ENCODE measurements around the gene EDNRA.

Gene EDNRA

DNA sequence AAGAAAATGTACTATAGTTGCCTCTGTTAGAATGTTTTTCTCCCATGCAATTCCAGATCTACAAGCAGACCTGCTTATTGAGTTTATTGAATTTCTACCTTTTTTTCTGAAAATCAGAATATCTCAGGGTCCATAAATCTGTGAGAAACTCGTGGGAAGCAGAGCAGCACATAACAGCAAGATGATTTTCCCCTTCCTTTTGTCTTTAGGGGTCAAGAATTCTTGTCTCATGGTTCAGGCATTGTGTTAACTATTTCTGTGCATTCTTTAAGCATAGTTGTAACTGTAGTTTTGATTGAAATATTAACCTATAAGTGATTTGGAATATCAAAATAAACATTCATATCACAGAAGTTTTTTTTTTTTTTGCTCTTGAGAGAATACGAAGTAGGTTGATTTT, 11.4 kb downstream of the EDNRA start:
- Histone ChIP-seq H3F3A (ENCODE audit: insufficient read depth, low read length) (no peaks in the 10 kb centered on the region), H3K9me2 (ENCODE audit: low read depth, low read length) (no peaks in the 10 kb centered on the region), H3K4me3 (ENCODE audit: low read depth, low read length, poor library complexity, severe bottlenecking) (no peak overlapping the region), H3K9ac (ENCODE audit: low read length) (no peak overlapping the region), H2AFZ (ENCODE audit: low read length) (no peak overlapping the region), H4K20me1 (ENCODE audit: insufficient read depth, low read length) (no peaks in the 10 kb centered on the region), H3K4me1 (ENCODE audit: insufficient read depth, low read length, severe bottlenecking) (no peaks in the 10 kb centered on the region), H3K27ac (ENCODE audit: low read depth, low read length, poor library complexity, severe bottlenecking) (no peak overlapping the region), H3K79me2 (ENCODE audit: insufficient read depth, low read length) (no peaks in the 10 kb centered on the region), H3K27me3 (ENCODE audit: insufficient read depth, low read length) (no peaks in the 10 kb centered on the region), H3K4me2 (ENCODE audit: low read length) (no peak overlapping the region), H3K36me3 (ENCODE audit: insufficient read depth, low read length) (no peaks in the 10 kb centered on the region), H3K9me3 (ENCODE audit: low read length) (no peaks in the 10 kb centered on the region)
- TF ChIP-seq, protein P1, sequence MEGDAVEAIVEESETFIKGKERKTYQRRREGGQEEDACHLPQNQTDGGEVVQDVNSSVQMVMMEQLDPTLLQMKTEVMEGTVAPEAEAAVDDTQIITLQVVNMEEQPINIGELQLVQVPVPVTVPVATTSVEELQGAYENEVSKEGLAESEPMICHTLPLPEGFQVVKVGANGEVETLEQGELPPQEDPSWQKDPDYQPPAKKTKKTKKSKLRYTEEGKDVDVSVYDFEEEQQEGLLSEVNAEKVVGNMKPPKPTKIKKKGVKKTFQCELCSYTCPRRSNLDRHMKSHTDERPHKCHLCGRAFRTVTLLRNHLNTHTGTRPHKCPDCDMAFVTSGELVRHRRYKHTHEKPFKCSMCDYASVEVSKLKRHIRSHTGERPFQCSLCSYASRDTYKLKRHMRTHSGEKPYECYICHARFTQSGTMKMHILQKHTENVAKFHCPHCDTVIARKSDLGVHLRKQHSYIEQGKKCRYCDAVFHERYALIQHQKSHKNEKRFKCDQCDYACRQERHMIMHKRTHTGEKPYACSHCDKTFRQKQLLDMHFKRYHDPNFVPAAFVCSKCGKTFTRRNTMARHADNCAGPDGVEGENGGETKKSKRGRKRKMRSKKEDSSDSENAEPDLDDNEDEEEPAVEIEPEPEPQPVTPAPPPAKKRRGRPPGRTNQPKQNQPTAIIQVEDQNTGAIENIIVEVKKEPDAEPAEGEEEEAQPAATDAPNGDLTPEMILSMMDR (IDR thresholded peaks at IDR 0.05; ENCODE audit: low read length): no peak
- no peak for TF ChIP-seq EZH2 (IDR thresholded peaks at IDR 0.05; ENCODE audit: borderline replicate concordance, low read length)

DNA sequence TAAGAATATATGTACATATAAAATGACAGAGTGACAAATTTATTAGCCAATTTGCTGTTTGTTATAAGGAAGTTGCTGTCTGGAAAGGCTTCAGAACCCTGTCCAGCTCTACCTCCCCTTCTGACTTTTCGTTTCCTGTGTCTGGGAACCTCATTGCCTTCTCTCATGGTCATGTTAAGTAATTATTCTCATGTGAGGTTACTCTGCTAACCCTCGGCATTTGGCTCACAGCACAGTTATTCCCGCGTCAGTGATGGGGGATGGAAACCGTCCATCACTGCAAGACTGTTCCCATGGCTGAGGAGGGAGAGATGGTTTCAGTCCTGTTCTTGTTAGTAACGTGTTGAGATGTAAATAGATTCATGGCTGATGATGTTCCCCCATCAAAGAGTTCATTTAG, 11.9 kb downstream of the EDNRA start:
- no peak overlapping the region for H3K27ac ChIP-seq (ENCODE audit: low read depth, low read length, poor library complexity, severe bottlenecking)
- no peak overlapping the region for H3K4me2 ChIP-seq (ENCODE audit: low read length)
- TF ChIP-seq, protein P1 (IDR thresholded peaks at IDR 0.05; ENCODE audit: low read length): no peak
- no peak for TF ChIP-seq EZH2 (IDR thresholded peaks at IDR 0.05; ENCODE audit: borderline replicate concordance, low read length)

DNA sequence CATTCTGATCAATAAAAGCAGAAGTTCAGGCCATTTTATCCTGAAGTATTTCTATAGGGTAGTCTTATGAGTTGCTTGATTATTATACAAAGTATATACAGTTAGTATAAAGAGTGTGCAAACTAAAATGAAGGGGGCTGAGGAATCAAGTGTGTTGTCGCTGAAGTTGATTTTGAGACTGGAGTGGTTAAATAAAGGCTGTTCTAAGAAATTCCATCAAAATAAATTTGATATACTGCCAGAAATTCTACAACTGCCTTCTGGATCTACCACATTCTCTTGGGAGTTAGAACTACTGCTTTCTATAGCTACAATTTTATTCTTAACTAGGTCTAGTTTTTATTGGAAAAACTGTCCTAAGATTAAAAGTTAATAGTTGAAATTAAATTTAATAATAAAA, 12.4 kb downstream of the EDNRA start:
- Histone ChIP-seq H3K27me3 (ENCODE audit: insufficient read depth, low read length) (no peaks in the 10 kb centered on the region), H3K79me2 (ENCODE audit: insufficient read depth, low read length) (no peaks in the 10 kb centered on the region), H3K4me2 (ENCODE audit: low read length) (no peak overlapping the region), H3K9me3 (ENCODE audit: low read length) (no peaks in the 10 kb centered on the region), H3K27ac (ENCODE audit: low read depth, low read length, poor library complexity, severe bottlenecking) (no peak overlapping the region), H3K4me1 (ENCODE audit: insufficient read depth, low read length, severe bottlenecking) (no peaks in the 10 kb centered on the region), H2AFZ (ENCODE audit: low read length) (no peak overlapping the region), H4K20me1 (ENCODE audit: insufficient read depth, low read length) (no peaks in the 10 kb centered on the region), H3K36me3 (ENCODE audit: insufficient read depth, low read length) (no peaks in the 10 kb centered on the region), H3K9ac (ENCODE audit: low read length) (no peak overlapping the region), H3F3A (ENCODE audit: insufficient read depth, low read length) (no peaks in the 10 kb centered on the region), H3K4me3 (ENCODE audit: low read depth, low read length, poor library complexity, severe bottlenecking) (no peak overlapping the region), H3K9me2 (ENCODE audit: low read depth, low read length) (no peaks in the 10 kb centered on the region)
- TF ChIP-seq, protein P1 (IDR thresholded peaks at IDR 0.05; ENCODE audit: low read length): no peak
- TF ChIP-seq EZH2 (IDR thresholded peaks at IDR 0.05; ENCODE audit: borderline replicate concordance, low read length): no peak

More for the DNA sequence above, 11.9 kb downstream of the EDNRA start:
- Histone ChIP-seq H4K20me1 (ENCODE audit: insufficient read depth, low read length) (no peaks in the 10 kb centered on the region), H3K79me2 (ENCODE audit: insufficient read depth, low read length) (no peaks in the 10 kb centered on the region), H3K9me3 (ENCODE audit: low read length) (no peaks in the 10 kb centered on the region), H3K4me1 (ENCODE audit: insufficient read depth, low read length, severe bottlenecking) (no peaks in the 10 kb centered on the region), H3K4me3 (ENCODE audit: low read depth, low read length, poor library complexity, severe bottlenecking) (no peak overlapping the region), H3F3A (ENCODE audit: insufficient read depth, low read length) (no peaks in the 10 kb centered on the region), H3K36me3 (ENCODE audit: insufficient read depth, low read length) (no peaks in the 10 kb centered on the region), H3K9ac (ENCODE audit: low read length) (no peak overlapping the region), H3K27me3 (ENCODE audit: insufficient read depth, low read length) (no peaks in the 10 kb centered on the region), H3K9me2 (ENCODE audit: low read depth, low read length) (no peaks in the 10 kb centered on the region), H2AFZ (ENCODE audit: low read length) (no peak overlapping the region)

Measured in OCI-LY1 (cell line).